Tibial nerve (tissue), 3 donors: ENCODE measurements around the gene FOXE1.

ENCODE experiments used
- CTCF ChIP-seq, 5 experiments: fragments of 200-600 bp in 3 of 5; fragments of 450-650 bp in 2 of 5; sonication (generic) in 3 of 5; IDR thresholded peaks; one replicate each; pipeline ENCODE4 v1.5.1; 2016 to 2019; ENCODE audit warnings: antibody characterized with exemption in 5 of 5, mild to moderate bottlenecking in 3 of 5, moderate library complexity in 2 of 5
- POLR2A ChIP-seq, 2 donors: fragments of 450-650 bp; IDR thresholded peaks; one replicate each; pipeline ENCODE4 v1.6.1; 2017; ENCODE audit warnings: antibody characterized with exemption in 2 of 2, mild to moderate bottlenecking in 2 of 2, moderate library complexity in 2 of 2

- TF ChIP-seq CTCF (IDR thresholded peaks at IDR 0.05), result no peak
- TF ChIP-seq POLR2A (IDR thresholded peaks at IDR 0.05), result no peak
These were observed 5.3 kb downstream of the FOXE1 start for GRCh38 chr9:97858393-97858713.
